Tibial nerve (tissue), 3 donors: Measurements from ENCODE around the gene MAMDC2.

Source experiments
- POLR2A ChIP-seq, 2 donors: fragments of 450-650 bp; IDR thresholded peaks; one replicate each; pipeline ENCODE4 v1.6.1; 2017; ENCODE audit warnings: antibody characterized with exemption in 2 of 2, mild to moderate bottlenecking in 2 of 2, moderate library complexity in 2 of 2
- TF ChIP-seq, protein P1 (sequence below), 5 experiments: fragments of 200-600 bp in 3 of 5; fragments of 450-650 bp in 2 of 5; sonication (generic) in 3 of 5; IDR thresholded peaks; one replicate each; pipeline ENCODE4 v1.5.1; 2016 to 2019; ENCODE audit warnings: antibody characterized with exemption in 5 of 5, mild to moderate bottlenecking in 3 of 5, moderate library complexity in 2 of 5

DNA sequence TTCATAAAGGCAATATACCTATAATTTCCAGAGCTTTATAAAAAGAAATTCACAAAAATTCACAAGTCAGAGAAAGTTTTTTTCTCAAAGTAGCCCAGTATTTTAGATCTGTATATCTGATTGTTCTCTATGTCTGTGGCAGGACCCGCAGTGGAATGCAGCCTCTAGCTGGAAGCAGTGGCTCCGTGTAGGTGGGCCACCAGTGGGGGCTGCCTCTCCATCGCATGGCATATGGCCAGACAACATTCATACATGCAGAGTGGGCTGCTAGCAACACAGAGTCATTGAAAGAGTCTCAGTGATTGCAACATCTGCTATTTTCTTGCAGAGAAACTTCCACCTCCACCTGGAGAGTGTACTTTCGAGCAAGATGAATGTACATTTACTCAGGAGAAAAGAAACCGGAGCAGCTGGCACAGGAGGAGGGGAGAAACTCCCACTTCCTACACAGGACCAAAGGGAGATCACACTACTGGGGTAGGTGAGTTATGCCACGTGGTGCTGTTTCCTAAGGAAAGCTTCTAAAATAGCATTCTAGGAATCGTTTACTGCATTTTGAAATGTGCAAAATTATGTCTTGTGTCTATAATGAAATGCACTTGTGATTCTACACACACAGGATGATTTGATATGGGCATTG is 126.6 kb downstream of the MAMDC2 start:
- TF ChIP-seq, protein P1, sequence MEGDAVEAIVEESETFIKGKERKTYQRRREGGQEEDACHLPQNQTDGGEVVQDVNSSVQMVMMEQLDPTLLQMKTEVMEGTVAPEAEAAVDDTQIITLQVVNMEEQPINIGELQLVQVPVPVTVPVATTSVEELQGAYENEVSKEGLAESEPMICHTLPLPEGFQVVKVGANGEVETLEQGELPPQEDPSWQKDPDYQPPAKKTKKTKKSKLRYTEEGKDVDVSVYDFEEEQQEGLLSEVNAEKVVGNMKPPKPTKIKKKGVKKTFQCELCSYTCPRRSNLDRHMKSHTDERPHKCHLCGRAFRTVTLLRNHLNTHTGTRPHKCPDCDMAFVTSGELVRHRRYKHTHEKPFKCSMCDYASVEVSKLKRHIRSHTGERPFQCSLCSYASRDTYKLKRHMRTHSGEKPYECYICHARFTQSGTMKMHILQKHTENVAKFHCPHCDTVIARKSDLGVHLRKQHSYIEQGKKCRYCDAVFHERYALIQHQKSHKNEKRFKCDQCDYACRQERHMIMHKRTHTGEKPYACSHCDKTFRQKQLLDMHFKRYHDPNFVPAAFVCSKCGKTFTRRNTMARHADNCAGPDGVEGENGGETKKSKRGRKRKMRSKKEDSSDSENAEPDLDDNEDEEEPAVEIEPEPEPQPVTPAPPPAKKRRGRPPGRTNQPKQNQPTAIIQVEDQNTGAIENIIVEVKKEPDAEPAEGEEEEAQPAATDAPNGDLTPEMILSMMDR (IDR thresholded peaks at IDR 0.05): no peak
- no peak for TF ChIP-seq POLR2A (IDR thresholded peaks at IDR 0.05)
